ENCODE results near the gene KLC3. TPM values are rescaled to one million over a fixed set of nuclear protein-coding genes. Genes with fewer than 3 reads are reported as not detected.
A peak's percentile ranks its signal among the peaks of the same experiment; 100 is the strongest.

KLC3 gene
- polyA plus RNA-seq, 1 of the 3 experiments (the other 2 are of a cell fraction) = 1.2 TPM

GRCh38 chr19:45356760-45357444 lies 16.4 kb downstream of the KLC3 start:
- Histone ChIP-seq H3K4me3 (ENCODE audit: low read depth in 2 of 2, low read length in 1 of 2) (no peak overlapping the region), H3K4me1 (ENCODE audit: control insufficient read depth in 1 of 2, insufficient read depth in 2 of 2, low read depth in 1 of 2, low read length in 1 of 2) (no peaks in the 10 kb centered on the region), H3K79me2 (ENCODE audit: insufficient read depth) (no peaks in the 10 kb centered on the region), H3K9me2 (no peaks in the 10 kb centered on the region), H3K9ac (no peak overlapping the region), H2AFZ (ENCODE audit: low read depth) (no peak overlapping the region), H3K9me3 (no peaks in the 10 kb centered on the region), H3F3A (replicated peaks; ENCODE audit: insufficient read depth) (no peaks in the 10 kb centered on the region), H3K4me2 (no peak overlapping the region), H3K27me3 (ENCODE audit: insufficient read depth) (no peaks in the 10 kb centered on the region), H3K36me3 (replicated peaks in 1 of 2; ENCODE audit: control insufficient read depth in 1 of 2, insufficient read depth in 2 of 2, low read length in 1 of 2) (peaks cover 14 to 49% of the 10 kb centered on the region in 2 experiments), H3K27ac (ENCODE audit: low read depth in 2 of 2, low read length in 1 of 2) (no peak overlapping the region), H4K20me1 (ENCODE audit: insufficient read depth) (no peaks in the 10 kb centered on the region)
- ChIA-PET POLR2A (no interaction called here), CTCF (interaction anchor here (1.3 to 1.4 kb wide), 2 partner anchors 15 to 18 kb away, joined by 4 read pairs; no protein-coding TSS in a partner anchor)
- DNase-seq = peak; percentile 32
- TF ChIP-seq TCF12 (IDR thresholded peaks at IDR 0.05) = no peak
- TF ChIP-seq EZH2phosphoT487 (IDR thresholded peaks at IDR 0.05; ENCODE audit: borderline replicate concordance, low read depth) = no peak
- TF ChIP-seq ELF1 (IDR thresholded peaks at IDR 0.05) = no peak
- no peak for TF ChIP-seq MAX (IDR thresholded peaks at IDR 0.05; ENCODE audit: low read depth)
- no peak for TF ChIP-seq EP300 (IDR thresholded peaks at IDR 0.05; ENCODE audit: borderline replicate concordance in 1 of 2, low read depth in 1 of 2, low read length in 1 of 2)
- no peak for TF ChIP-seq SMC3 (IDR thresholded peaks at IDR 0.05; ENCODE audit: low read depth, low read length)
- TF ChIP-seq TEAD4 (IDR thresholded peaks at IDR 0.05; ENCODE audit: borderline replicate concordance, insufficient read depth) = no peak
- no peak for TF ChIP-seq CHD2 (IDR thresholded peaks at IDR 0.05; ENCODE audit: low read length, partially characterized antibody)
- TF ChIP-seq GATA2 (CRISPR knock-in tag; IDR thresholded peaks at IDR 0.05) = no peak
- no peak for TF ChIP-seq RAD21 (IDR thresholded peaks at IDR 0.05; ENCODE audit: low read length)
- TF ChIP-seq RXRA (IDR thresholded peaks at IDR 0.05; ENCODE audit: borderline replicate concordance, low read depth) = no peak
- no peak for TF ChIP-seq RCOR1 (IDR thresholded peaks at IDR 0.05; ENCODE audit: low read length)
- TF ChIP-seq REST (IDR thresholded peaks at IDR 0.05; ENCODE audit: low read depth, low read length) = no peak
- TF ChIP-seq, protein P1, sequence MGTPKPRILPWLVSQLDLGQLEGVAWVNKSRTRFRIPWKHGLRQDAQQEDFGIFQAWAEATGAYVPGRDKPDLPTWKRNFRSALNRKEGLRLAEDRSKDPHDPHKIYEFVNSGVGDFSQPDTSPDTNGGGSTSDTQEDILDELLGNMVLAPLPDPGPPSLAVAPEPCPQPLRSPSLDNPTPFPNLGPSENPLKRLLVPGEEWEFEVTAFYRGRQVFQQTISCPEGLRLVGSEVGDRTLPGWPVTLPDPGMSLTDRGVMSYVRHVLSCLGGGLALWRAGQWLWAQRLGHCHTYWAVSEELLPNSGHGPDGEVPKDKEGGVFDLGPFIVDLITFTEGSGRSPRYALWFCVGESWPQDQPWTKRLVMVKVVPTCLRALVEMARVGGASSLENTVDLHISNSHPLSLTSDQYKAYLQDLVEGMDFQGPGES (IDR thresholded peaks at IDR 0.05; ENCODE audit: low read depth, low read length) = no peak
- no peak for TF ChIP-seq NRF1 (IDR thresholded peaks at IDR 0.05; ENCODE audit: low read depth, low read length)
- 93% methylated on average over 18 of the region's 20 CpGs for WGBS (ENCODE audit: low lambda C conversion rate)

Measured in SK-N-SH (cell line).